Measurements from ENCODE around the gene AFF3. TPM values are rescaled to one million over a fixed set of nuclear protein-coding genes. Genes with fewer than 3 reads are reported as not detected.

Gene AFF3
- total and polyA plus RNA-seq, 8 donors: 1.4 to 78.8 (median 14.7) TPM

- no peaks in the 10 kb centered on the region for H3K27me3 ChIP-seq
- H3K27ac ChIP-seq: no peak overlapping the region
- intact Hi-C loops (cut with DNase I; ENCODE audit: low total_unique reads): no loop called here
- no peak for DNase-seq
- no peak overlapping the region for H3K4me3 ChIP-seq
- no peaks in the 10 kb centered on the region for H3K9me3 ChIP-seq
- H3K36me3 ChIP-seq: no peaks in the 10 kb centered on the region
- peaks cover 0 to 20% (median 9%) of the 10 kb centered on the region in 4 donors for H3K4me1 ChIP-seq
- TF ChIP-seq POLR2A (IDR thresholded peaks at IDR 0.05): no peak
- TF ChIP-seq EP300 (IDR thresholded peaks at IDR 0.05): no peak
- no peak for TF ChIP-seq POLR2AphosphoS5 (IDR thresholded peaks at IDR 0.05)
- no peak for TF ChIP-seq CTCF (IDR thresholded peaks at IDR 0.05)
- 74 to 92% (median 87%) methylated on average over 5 of the region's 5 CpGs for WGBS, 5 donors
These were observed 501.7 kb downstream of the AFF3 start for GRCh38 chr2:99640635-99641151.

GRCh38 chr2:99638791-99639190 is 503.6 kb downstream of the AFF3 start:
- no peak overlapping the region for H3K27ac ChIP-seq
- 70 to 79% (median 71%) methylated on average over 4 of the region's 4 CpGs for WGBS, 5 donors
- no peak for DNase-seq
- H3K4me1 ChIP-seq: peaks cover 0 to 13% (median 6%) of the 10 kb centered on the region in 4 donors
- no peaks in the 10 kb centered on the region for H3K36me3 ChIP-seq
- TF ChIP-seq EP300 (IDR thresholded peaks at IDR 0.05) (no peak), CTCF (IDR thresholded peaks at IDR 0.05) (no peak), POLR2AphosphoS5 (IDR thresholded peaks at IDR 0.05) (no peak), POLR2A (IDR thresholded peaks at IDR 0.05) (no peak)
- H3K9me3 ChIP-seq: no peaks in the 10 kb centered on the region
- no peaks in the 10 kb centered on the region for H3K27me3 ChIP-seq
- H3K4me3 ChIP-seq: no peak overlapping the region
- intact Hi-C loops (cut with DNase I; ENCODE audit: low total_unique reads): no loop called here

GRCh38 chr2:99637159-99637697 is 505.2 kb downstream of the AFF3 start:
- 67 to 84% (median 83%) methylated on average over 7 of the region's 7 CpGs for WGBS, 5 donors
- H3K27ac ChIP-seq: peak overlapping the region in 1 of 5 donors; percentile 25
- no peak for DNase-seq
- H3K9me3 ChIP-seq: no peaks in the 10 kb centered on the region
- H3K36me3 ChIP-seq: no peaks in the 10 kb centered on the region
- no peak for TF ChIP-seq CTCF (IDR thresholded peaks at IDR 0.05)
- TF ChIP-seq POLR2A (IDR thresholded peaks at IDR 0.05): no peak
- no peak for TF ChIP-seq POLR2AphosphoS5 (IDR thresholded peaks at IDR 0.05)
- no peak for TF ChIP-seq EP300 (IDR thresholded peaks at IDR 0.05)
- H3K4me3 ChIP-seq: no peak overlapping the region
- intact Hi-C loops (cut with DNase I; ENCODE audit: low total_unique reads): no loop called here
- no peaks in the 10 kb centered on the region for H3K27me3 ChIP-seq
- H3K4me1 ChIP-seq: peaks cover 0 to 12% (median 5%) of the 10 kb centered on the region in 4 donors

- intact Hi-C loops (cut with DNase I; ENCODE audit: low total_unique reads): no loop called here
- 50 to 66% (median 61%) methylated on average over 19 of the region's 19 CpGs for WGBS, 5 donors
These were observed 506.0 kb downstream of the AFF3 start for GRCh38 chr2:99636144-99637034.

More at GRCh38 chr2:99636144-99637034, 506.0 kb downstream of the AFF3 start:
- TF ChIP-seq CTCF (IDR thresholded peaks at IDR 0.05): no peak
- TF ChIP-seq POLR2A (IDR thresholded peaks at IDR 0.05): no peak
- no peak for TF ChIP-seq EP300 (IDR thresholded peaks at IDR 0.05)
- TF ChIP-seq POLR2AphosphoS5 (IDR thresholded peaks at IDR 0.05): no peak
- H3K4me3 ChIP-seq: no peak overlapping the region
- no peaks in the 10 kb centered on the region for H3K27me3 ChIP-seq
- H3K36me3 ChIP-seq: no peaks in the 10 kb centered on the region
- DNase-seq: peak in 1 of 2 donors; percentile 53
- H3K4me1 ChIP-seq: peaks cover 0 to 12% (median 5%) of the 10 kb centered on the region in 4 donors
- H3K27ac ChIP-seq: peak overlapping the region in 1 of 5 donors; percentile 25
- H3K9me3 ChIP-seq: no peaks in the 10 kb centered on the region

All from stomach (tissue), 9 donors.